T-helper 1 cell treated with Interleukin-12 subunit alpha and Interleukin-12 subunit beta and Interleukin-4 antibody, amounts not matched to agents 30 ng/mL and 1 ng/mL, for 36 hours (primary cell): Measurements from ENCODE around the gene SLC35A3. TPM values are rescaled to one million over a fixed set of nuclear protein-coding genes. Genes with fewer than 3 reads are reported as not detected.
"Not testable (repeated sequence)": the region's sequence is repeated elsewhere in the genome, so short reads cannot be mapped to it uniquely, and the experiment has no call there.

Experiments
- intact Hi-C: fragments of 100-400 bp; cut with micrococcal nuclease; formaldehyde crosslinking; loops from one replicate; pipeline ENCODE4 v1.15.1; 2024
- total RNA-seq: library from RNA; stranded (reverse); gene quantifications from 2 replicates; pipeline ENCODE4 v1.2.3, GENCODE V29; 2022

The SLC35A3 gene
- total RNA-seq, 1 donor from 2014 or later = 20.2 TPM

- intact Hi-C loops = loop anchor here (1.0 to 2.0 kb wide), 5 partner anchors 68 to 484 kb away; partner anchors contain the start of genes AGL and TRMT13
Measured at GRCh38 chr1:99970713-99971255, 988 bp downstream of the SLC35A3 start.

GRCh38 chr1:99972066-99972465, 2.3 kb downstream of the SLC35A3 start:
- intact Hi-C loops = not testable (repeated sequence)

- intact Hi-C loops = no loop called here
Measured at GRCh38 chr1:99975529-99975928, 5.7 kb downstream of the SLC35A3 start.

GRCh38 chr1:99977326-99977725, 7.5 kb downstream of the SLC35A3 start:
- intact Hi-C loops = not testable (repeated sequence)

GRCh38 chr1:99978218-99978617, 8.4 kb downstream of the SLC35A3 start:
- intact Hi-C loops = no loop called here

- intact Hi-C loops = no loop called here
Measured at GRCh38 chr1:99979091-99979490, 9.3 kb downstream of the SLC35A3 start.

- intact Hi-C loops = no loop called here
Measured at GRCh38 chr1:99980928-99981327, 11.1 kb downstream of the SLC35A3 start.

- intact Hi-C loops = no loop called here
Measured at GRCh38 chr1:99986656-99987225, 16.9 kb downstream of the SLC35A3 start.

- intact Hi-C loops = no loop called here
Measured at GRCh38 chr1:99988210-99988765, 18.5 kb downstream of the SLC35A3 start.

- intact Hi-C loops = no loop called here
Measured at GRCh38 chr1:99992044-99992722, 22.4 kb downstream of the SLC35A3 start.

GRCh38 chr1:99992760-99993467, 23.1 kb downstream of the SLC35A3 start:
- intact Hi-C loops = no loop called here

GRCh38 chr1:99993468-99993845, 23.7 kb downstream of the SLC35A3 start:
- intact Hi-C loops = no loop called here

GRCh38 chr1:99994496-99994895, 24.7 kb downstream of the SLC35A3 start:
- intact Hi-C loops = no loop called here

- intact Hi-C loops = no loop called here
Measured at GRCh38 chr1:99996951-99997350, 27.2 kb downstream of the SLC35A3 start.

GRCh38 chr1:100001462-100001861, 31.7 kb downstream of the SLC35A3 start:
- intact Hi-C loops = no loop called here

GRCh38 chr1:100005424-100005823, 35.6 kb downstream of the SLC35A3 start:
- intact Hi-C loops = no loop called here

- intact Hi-C loops = no loop called here
Measured at GRCh38 chr1:100006688-100007087, 36.9 kb downstream of the SLC35A3 start.

- intact Hi-C loops = no loop called here
Measured at GRCh38 chr1:100009458-100009857, 39.7 kb downstream of the SLC35A3 start.

GRCh38 chr1:100010804-100011203, 41.0 kb downstream of the SLC35A3 start:
- intact Hi-C loops = no loop called here

- intact Hi-C loops = no loop called here
Measured at GRCh38 chr1:100019220-100019619, 49.4 kb downstream of the SLC35A3 start.

- intact Hi-C loops = no loop called here
Measured at GRCh38 chr1:100023482-100023881, 53.7 kb downstream of the SLC35A3 start.

GRCh38 chr1:100027212-100027611, 57.4 kb downstream of the SLC35A3 start:
- intact Hi-C loops = no loop called here
